H1 (cell line): ENCODE results near the gene TROAP. TPM values are rescaled to one million over a fixed set of nuclear protein-coding genes. Genes with fewer than 3 reads are reported as not detected.

Experiments used
- CTCF ChIA-PET: fragments of 300-600 bp; sonication (Branson Sonifier 250); formaldehyde crosslinking; loops from one replicate; lab custom pipeline; 2021; ENCODE audit not compliant: partially characterized antibody; lab: Charles Lee
- POLR2A ChIA-PET: fragments of 300-600 bp; sonication (Branson Sonifier 250); formaldehyde crosslinking; loops from one replicate; lab custom pipeline; 2021; ENCODE audit warnings: inconsistent platforms; ENCODE audit not compliant: partially characterized antibody; lab: Charles Lee
- DNase-seq, 2 experiments: peaks; one replicate each; pipeline versions ENCODE4 v3.0.0 to v3.0.0-alpha.2; 2010 to 2022; ENCODE audit warnings: low spot score in 2 of 2, low read depth in 1 of 2, mixed read lengths in 1 of 2
- FAIRE-seq: peaks from 2 replicates; lab custom pipeline; 2011; peaks lifted over from hg19 to GRCh38; lab: Jason Lieb, UNC
- H2AFZ ChIP-seq: 2 replicates; pipeline ENCODE4 v1.8.1; 2012; ENCODE audit warnings: low read length, inconsistent platforms
- H2AK5ac ChIP-seq: 2 replicates; pipeline ENCODE4 v1.6.1; 2013; ENCODE audit warnings: low read depth, low read length
- H2BK120ac ChIP-seq: replicated peaks from 2 replicates; pipeline ENCODE3; 2013; ENCODE audit warnings: low read depth, low read length, inconsistent platforms
- H2BK12ac ChIP-seq: 2 replicates; pipeline ENCODE4 v1.6.1; 2013; ENCODE audit warnings: low read depth, low read length
- H2BK15ac ChIP-seq: 2 replicates; pipeline ENCODE4 v1.6.1; 2013; ENCODE audit warnings: low read length
- H2BK20ac ChIP-seq: 2 replicates; pipeline ENCODE4 v1.6.1; 2013; ENCODE audit warnings: low read length
- H2BK5ac ChIP-seq: 2 replicates; pipeline ENCODE4 v1.6.1; 2013; ENCODE audit warnings: low read depth, low read length
- H3K14ac ChIP-seq: 2 replicates; pipeline ENCODE4 v1.6.1; 2013; ENCODE audit warnings: inconsistent platforms; ENCODE audit not compliant: insufficient read length
- H3K18ac ChIP-seq: 2 replicates; pipeline ENCODE4 v1.6.1; 2013; ENCODE audit warnings: low read length; ENCODE audit errors: extremely low read depth
- H3K23ac ChIP-seq: 2 replicates; pipeline ENCODE4 v1.6.1; 2013; ENCODE audit warnings: inconsistent platforms; ENCODE audit not compliant: insufficient read length
- H3K23me2 ChIP-seq: 2 replicates; pipeline ENCODE4 v1.6.1; 2013; ENCODE audit warnings: low read depth, low read length
- H3K27ac ChIP-seq: 2 replicates; pipeline ENCODE4 v1.6.1; 2011; ENCODE audit warnings: low read depth, low read length, inconsistent platforms
- H3K27me3 ChIP-seq, 4 experiments: replicated peaks in 1 of 4; 1 replicate in 1 of 4; 2 replicates in 3 of 4; pipeline versions ENCODE4 v1.6.1 to v1.8.1; 2011 to 2013; ENCODE audit warnings: low read length in 3 of 4, mild to moderate bottlenecking in 3 of 4, inconsistent platforms in 2 of 4, mixed read lengths in 2 of 4, moderate library complexity in 1 of 4; ENCODE audit not compliant: control insufficient read depth in 3 of 4, insufficient read depth in 3 of 4; ENCODE audit errors: extremely low read depth in 1 of 4
- H3K36me3 ChIP-seq, 4 experiments: 2 replicates each; pipeline versions ENCODE4 v1.6.1 to v1.8.1; 2011 to 2013; ENCODE audit warnings: mild to moderate bottlenecking in 4 of 4, low read length in 3 of 4, moderate library complexity in 2 of 4, control low read depth in 1 of 4, inconsistent platforms in 1 of 4; ENCODE audit not compliant: insufficient read depth in 4 of 4, control insufficient read depth in 2 of 4
- H3K4ac ChIP-seq: replicated peaks from 2 replicates; pipeline ENCODE3; 2013; ENCODE audit warnings: low read length, low read depth, mixed read lengths, inconsistent platforms; ENCODE audit not compliant: insufficient read length
- H3K4me1 ChIP-seq, 4 experiments: replicated peaks in 1 of 4; 1 replicate in 1 of 4; 2 replicates in 3 of 4; pipeline versions ENCODE4 v1.6.1 to v1.8.1; 2011 to 2013; ENCODE audit warnings: low read length in 3 of 4, inconsistent platforms in 2 of 4, mixed read lengths in 1 of 4; ENCODE audit not compliant: insufficient read depth in 4 of 4, control insufficient read depth in 3 of 4
- H3K4me2 ChIP-seq, 2 experiments: 2 replicates each; pipeline versions ENCODE4 v1.6.1 to v1.8.1; 2011 to 2013; ENCODE audit warnings: low read depth in 2 of 2, low read length in 2 of 2, control low read depth in 1 of 2, inconsistent platforms in 1 of 2, mild to moderate bottlenecking in 1 of 2; ENCODE audit not compliant: insufficient read depth in 1 of 2
- H3K4me3 ChIP-seq, 4 experiments: fragments of 200-600, 300-600 bp in 1 of 4; sonication (generic), shearing (Covaris generic), sonication (Bioruptor Twin) in 1 of 4; 2 replicates each; pipeline versions ENCODE4 v1.5.1 to v1.8.1; 2011 to 2016; ENCODE audit warnings: low read length in 4 of 4, low read depth in 3 of 4, control low read depth in 2 of 4, inconsistent platforms in 2 of 4, mild to moderate bottlenecking in 2 of 4, mixed read lengths in 1 of 4, moderate library complexity in 1 of 4; ENCODE audit not compliant: insufficient read depth in 2 of 4; ENCODE audit errors: extremely low read depth in 1 of 4
- H3K56ac ChIP-seq: replicated peaks from 2 replicates; pipeline ENCODE3; 2013; ENCODE audit warnings: low read depth, mild to moderate bottlenecking, mixed read lengths, low read length, inconsistent platforms; ENCODE audit not compliant: insufficient read length
- H3K79me1 ChIP-seq: 2 replicates; pipeline ENCODE4 v1.6.1; 2013; ENCODE audit warnings: low read depth, low read length, control low read depth
- H3K79me2 ChIP-seq, 2 experiments: 2 replicates each; pipeline versions ENCODE4 v1.6.1 to v1.8.1; 2012 to 2013; ENCODE audit warnings: low read length in 2 of 2, mild to moderate bottlenecking in 2 of 2, inconsistent platforms in 1 of 2; ENCODE audit not compliant: insufficient read depth in 2 of 2, control insufficient read depth in 1 of 2
- H3K9ac ChIP-seq, 4 experiments: replicated peaks in 1 of 4; 1 replicate in 1 of 4; 2 replicates in 3 of 4; pipeline versions ENCODE4 v1.6.1 to v1.8.1; 2011 to 2013; ENCODE audit warnings: low read depth in 3 of 4, low read length in 3 of 4, control low read depth in 2 of 4, mild to moderate bottlenecking in 2 of 4, moderate library complexity in 2 of 4, inconsistent platforms in 1 of 4; ENCODE audit errors: extremely low read depth in 1 of 4
- H3K9me3 ChIP-seq, 2 experiments: 2 replicates each; pipeline versions ENCODE4 v1.6.1 to v1.8.1; 2012 to 2013; ENCODE audit warnings: mild to moderate bottlenecking in 2 of 2, moderate library complexity in 2 of 2, control low read depth in 1 of 2, inconsistent platforms in 1 of 2, low read depth in 1 of 2, low read length in 1 of 2, mixed read lengths in 1 of 2; ENCODE audit not compliant: insufficient read depth in 2 of 2
- H4K20me1 ChIP-seq, 2 experiments: replicated peaks in 1 of 2; 2 replicates each; pipeline versions ENCODE3 to v1.8.1; 2011 to 2013; ENCODE audit warnings: inconsistent platforms in 2 of 2, low read length in 2 of 2, mild to moderate bottlenecking in 1 of 2; ENCODE audit not compliant: insufficient read depth in 2 of 2, control insufficient read depth in 1 of 2
- H4K5ac ChIP-seq: 2 replicates; pipeline ENCODE4 v1.6.1; 2013; ENCODE audit warnings: low read length, low read depth, mixed read lengths, inconsistent platforms; ENCODE audit not compliant: insufficient read length
- H4K8ac ChIP-seq: 2 replicates; pipeline ENCODE4 v1.8.0; 2013; ENCODE audit warnings: mild to moderate bottlenecking, moderate library complexity, low read length, inconsistent platforms; ENCODE audit not compliant: insufficient read depth; ENCODE audit errors: extremely low read depth
- H4K91ac ChIP-seq: replicated peaks from 2 replicates; pipeline ENCODE3; 2013; ENCODE audit warnings: low read length, mixed read lengths, inconsistent platforms; ENCODE audit not compliant: insufficient read length
- BACH1 ChIP-seq: IDR thresholded peaks from 2 replicates; pipeline ENCODE4 v1.6.1; 2012; ENCODE audit warnings: low read length, improper control_type of control experiment
- CHD1 ChIP-seq: IDR thresholded peaks from 2 replicates; pipeline ENCODE4 v1.6.1; 2012; ENCODE audit warnings: low read depth, low read length, improper control_type of control experiment
- GABPA ChIP-seq: IDR thresholded peaks from 2 replicates; pipeline ENCODE4 v1.6.1; 2011; ENCODE audit warnings: mild to moderate bottlenecking, low read length, moderate library complexity, borderline replicate concordance; ENCODE audit not compliant: insufficient read depth
- HDAC6 ChIP-seq: IDR thresholded peaks from one replicate; pipeline ENCODE4 v1.7.1; 2012; ENCODE audit warnings: low read depth, mild to moderate bottlenecking, inconsistent platforms, low read length, moderate library complexity
- POLR2AphosphoS5 ChIP-seq: IDR thresholded peaks from 2 replicates; pipeline ENCODE4 v1.6.1; 2011; ENCODE audit warnings: low read depth, low read length
- RXRA ChIP-seq: IDR thresholded peaks from 2 replicates; pipeline ENCODE4 v1.6.1; 2011; ENCODE audit warnings: low read depth, mild to moderate bottlenecking, low read length, moderate library complexity; ENCODE audit not compliant: insufficient read depth
- SIRT6 ChIP-seq: IDR thresholded peaks from one replicate; pipeline ENCODE4 v1.7.1; 2012; ENCODE audit warnings: low read length, inconsistent platforms
- SP2 ChIP-seq: IDR thresholded peaks from 2 replicates; pipeline ENCODE4 v1.6.1; 2012; ENCODE audit warnings: mild to moderate bottlenecking, low read length, inconsistent platforms
- SP4 ChIP-seq: IDR thresholded peaks from 2 replicates; pipeline ENCODE4 v1.6.1; 2012; ENCODE audit warnings: low read length, inconsistent platforms
- TAF7 ChIP-seq: optimal IDR thresholded peaks from 2 replicates; pipeline ENCODE3; 2011; ENCODE audit warnings: low read depth, mild to moderate bottlenecking, inconsistent platforms, low read length, moderate library complexity, borderline replicate concordance
- WGBS, 2 experiments: shearing (Covaris generic) in 1 of 2; methylation state at CpG; one replicate each; pipeline versions ENCODE4 v1.1.6 to v1.1.7; 2013 to 2015; ENCODE audit warnings: low lambda C conversion rate in 2 of 2, mixed read lengths in 2 of 2, inconsistent platforms in 1 of 2, low coverage in 1 of 2, missing lambda C conversion rate in 1 of 2; ENCODE audit not compliant: insufficient replicate concordance in 2 of 2, insufficient coverage in 1 of 2, insufficient read length in 1 of 2; ENCODE audit errors: extremely low coverage in 1 of 2, missing lambda C conversion rate in 1 of 2; 5-methylcytosine and 5-hydroxymethylcytosine counted together
- polyA plus RNA-seq, 7 experiments: library from polyadenylated mRNA; depleted of rRNA in 3 of 7; stranded (reverse) in 5 of 7; unstranded in 2 of 7; fragments of >200 nt in 5 of 7; fragments of 200-250 nt in 2 of 7; gene quantifications; 1 replicate in 5 of 7; 2 replicates in 1 of 7; 4 replicates in 1 of 7; pipeline versions ENCODE4 v1.2.1 to v1.2.3, GENCODE V29; 2011 to 2013; ENCODE audit warnings: missing spikeins in 2 of 7, mixed read lengths in 2 of 7
- total RNA-seq: library from RNA; stranded (reverse); fragmentation: NEBNext Ultra II Directional; extraction: Animal tissue kit (Norgen Biotek cat#: 25700); gene quantifications from 2 replicates; pipeline ENCODE4 v1.2.1, GENCODE V29; 2021
- TF ChIP-seq, protein P1 (sequence below): IDR thresholded peaks from 2 replicates; pipeline ENCODE4 v1.6.1; 2011; ENCODE audit warnings: low read length, improper control_type of control experiment

TROAP gene
- total and polyA plus RNA-seq, 2 of the 8 experiments (the other 6 are each of a cell fraction or from before 2014, with no cell fraction given) = 36.7 to 52.0 TPM

GRCh38 chr12:49342066-49342913, 19.2 kb downstream of the TROAP start:
- ChIA-PET POLR2A (interaction anchor here (0.7 to 4.0 kb wide), 13 partner anchors 9 to 212 kb away, joined by 3 to 31 read pairs (median 4); partner anchors contain the start of genes PRPH, SPATS2, TROAP and TUBA1B), CTCF (interaction anchor here (0.5 to 4.0 kb wide), 52 partner anchors 10 to 742 kb away, joined by 3 to 147 read pairs (median 4); partner anchors contain the start of genes PRPH, SPATS2, TMBIM6 and TROAP)
- H3K9me3 ChIP-seq = no peaks in the 10 kb centered on the region
- no peak overlapping the region for H3K18ac ChIP-seq
- peaks cover 9% of the 10 kb centered on the region for H3K23me2 ChIP-seq
- no peak overlapping the region; the same call in 1 of the 2 replicates for H2BK12ac ChIP-seq
- FAIRE-seq (peak; percentile 62), DNase-seq (peak; percentile 93 to 99)
- H3K27ac ChIP-seq = no peak overlapping the region
- H3K4me3 ChIP-seq = peak overlapping the region; percentile 34 to 78 (median 67)
- H3K56ac ChIP-seq = no peak overlapping the region
- no peaks in the 10 kb centered on the region for H3K79me2 ChIP-seq
- peaks cover 81 to 99% (median 97%) of the 10 kb centered on the region in 4 experiments for H3K27me3 ChIP-seq
- no peak overlapping the region for H4K91ac ChIP-seq
- peaks cover 4 to 61% (median 41%) of the 10 kb centered on the region in 4 experiments for H3K4me1 ChIP-seq
- H3K23ac ChIP-seq = no peak overlapping the region
- peaks cover 13 to 17% of the 10 kb centered on the region in 2 experiments for H4K20me1 ChIP-seq
- no peaks in the 10 kb centered on the region for H3K79me1 ChIP-seq
- H2BK5ac ChIP-seq = no peak overlapping the region
- peak overlapping the region; percentile 11; the same call in 1 of the 2 replicates for H4K8ac ChIP-seq
- H2BK120ac ChIP-seq = no peak overlapping the region
- no peak overlapping the region for H4K5ac ChIP-seq
- H2AFZ ChIP-seq = no peak overlapping the region
- H2BK15ac ChIP-seq = no peak overlapping the region
- no peak overlapping the region for H3K14ac ChIP-seq
- no peaks in the 10 kb centered on the region; a peak in 1 of 8 replicates for H3K36me3 ChIP-seq
- H3K9ac ChIP-seq = no peak overlapping the region; a peak in 1 of 7 replicates
- no peak overlapping the region for H3K4ac ChIP-seq
- no peak overlapping the region for H2AK5ac ChIP-seq
- WGBS, 2 experiments = 1% methylated on average over 51 of the region's 58 CpGs; no CpG with 5 or more reads in 1 of the 2 experiments
- no peak overlapping the region for H2BK20ac ChIP-seq
- peak overlapping the region; percentile 71 to 78 for H3K4me2 ChIP-seq
- no peak for TF ChIP-seq HDAC6
- TF ChIP-seq SP2 = no peak
- TF ChIP-seq POLR2AphosphoS5 = no peak
- TF ChIP-seq BACH1 = 0 out of 2 replicates have a peak, but pooled peaks have one; percentile 5
- no peak for TF ChIP-seq TAF7
- TF ChIP-seq SP4 = no peak
- no peak for TF ChIP-seq RXRA
- TF ChIP-seq GABPA = no peak
- TF ChIP-seq, protein P1, sequence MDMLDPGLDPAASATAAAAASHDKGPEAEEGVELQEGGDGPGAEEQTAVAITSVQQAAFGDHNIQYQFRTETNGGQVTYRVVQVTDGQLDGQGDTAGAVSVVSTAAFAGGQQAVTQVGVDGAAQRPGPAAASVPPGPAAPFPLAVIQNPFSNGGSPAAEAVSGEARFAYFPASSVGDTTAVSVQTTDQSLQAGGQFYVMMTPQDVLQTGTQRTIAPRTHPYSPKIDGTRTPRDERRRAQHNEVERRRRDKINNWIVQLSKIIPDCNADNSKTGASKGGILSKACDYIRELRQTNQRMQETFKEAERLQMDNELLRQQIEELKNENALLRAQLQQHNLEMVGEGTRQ = no peak
- no peak; the same call in 1 of the 2 replicates for TF ChIP-seq CHD1
- TF ChIP-seq SIRT6 = no peak
